Smooth muscle cell (in vitro differentiated cells): Measurements from ENCODE around the gene ATG101. TPM values are rescaled to one million over a fixed set of nuclear protein-coding genes. Genes with fewer than 3 reads are reported as not detected.

Experiments used
- DNase-seq: peaks from one replicate; lab custom pipeline; 2025; ENCODE audit not compliant: unreplicated experiment; lab: John Stamatoyannopoulos, UW
- H2AFZ ChIP-seq: fragments of 200-600 bp; sonication (generic); 2 replicates; pipeline ENCODE4 v1.6.0; 2016; ENCODE audit warnings: antibody characterized with exemption, low read depth, mild to moderate bottlenecking
- H3F3A ChIP-seq: fragments of 200-600 bp; sonication (generic); 2 replicates; pipeline ENCODE4 v1.6.0; 2017; ENCODE audit warnings: antibody characterized with exemption, low read depth
- H3K27ac ChIP-seq: fragments of 200-600 bp; sonication (generic); 2 replicates; pipeline ENCODE4 v1.5.1; 2016; ENCODE audit warnings: low read depth, mild to moderate bottlenecking
- H3K27me3 ChIP-seq: fragments of 200-600 bp; sonication (generic); 2 replicates; pipeline ENCODE4 v1.6.1; 2016; ENCODE audit warnings: low read depth, mild to moderate bottlenecking
- H3K36me3 ChIP-seq: fragments of 200-600 bp; sonication (generic); 2 replicates; pipeline ENCODE4 v1.5.1; 2016; ENCODE audit warnings: low read depth
- H3K4me1 ChIP-seq: fragments of 200-600 bp; sonication (generic); 2 replicates; pipeline ENCODE4 v1.5.1; 2016; ENCODE audit warnings: low read depth
- H3K4me2 ChIP-seq: fragments of 200-600 bp; sonication (generic); 2 replicates; pipeline ENCODE4 v1.6.0; 2016; ENCODE audit warnings: mild to moderate bottlenecking
- H3K4me3 ChIP-seq: fragments of 200-600 bp; sonication (generic); 2 replicates; pipeline ENCODE4 v1.5.1; 2016; ENCODE audit warnings: mild to moderate bottlenecking
- H3K79me2 ChIP-seq: fragments of 200-600 bp; sonication (generic); 2 replicates; pipeline ENCODE4 v1.6.0; 2016; ENCODE audit warnings: low read depth, mild to moderate bottlenecking
- H3K9ac ChIP-seq: fragments of 200-600 bp; sonication (generic); 2 replicates; pipeline ENCODE4 v1.6.0; 2016; ENCODE audit warnings: low read depth
- H3K9me3 ChIP-seq: fragments of 200-600 bp; sonication (generic); replicated peaks from 2 replicates; pipeline ENCODE4 v1.5.1; 2016; ENCODE audit warnings: low read depth
- H4K20me1 ChIP-seq: fragments of 200-600 bp; sonication (generic); 2 replicates; pipeline ENCODE4 v1.6.0; 2016; ENCODE audit warnings: low read depth
- CTCF ChIP-seq: fragments of 200-600 bp; sonication (generic); IDR thresholded peaks from 2 replicates; pipeline ENCODE4 v1.5.1; 2017; ENCODE audit warnings: borderline replicate concordance, mild to moderate bottlenecking, antibody characterized with exemption; ENCODE audit not compliant: insufficient read depth, poor library complexity, severe bottlenecking
- WGBS: methylation state at CpG from one replicate; pipeline ENCODE4 v1.1.7; 2016; ENCODE audit warnings: low lambda C conversion rate; 5-methylcytosine and 5-hydroxymethylcytosine counted together
- polyA plus RNA-seq: library from polyadenylated mRNA; unstranded; fragments of >200 nt; fragmentation: Nextera tagmentation; extraction: Ambion mirVana; gene quantifications from 2 replicates; pipeline ENCODE4 v1.2.1, GENCODE V29; 2016
- total RNA-seq: library from RNA; depleted of rRNA; stranded (reverse); fragments of >200 nt; gene quantifications from 2 replicates; pipeline ENCODE4 v1.2.3, GENCODE V29; 2014

ATG101 gene
- total and polyA plus RNA-seq, 2 experiments from 2014 or later: 73.4 to 114 TPM

- Histone ChIP-seq H3K27ac (no peak overlapping the region), H3K9me3 (no peaks in the 10 kb centered on the region), H3K36me3 (no peaks in the 10 kb centered on the region), H3K79me2 (peaks cover 28% of the 10 kb centered on the region), H3K4me2 (no peak overlapping the region), H3K4me1 (no peaks in the 10 kb centered on the region), H3K27me3 (no peaks in the 10 kb centered on the region), H3K9ac (no peak overlapping the region), H2AFZ (no peak overlapping the region), H3F3A (no peaks in the 10 kb centered on the region), H3K4me3 (no peak overlapping the region), H4K20me1 (peaks cover 73% of the 10 kb centered on the region)
- DNase-seq: no peak
- TF ChIP-seq CTCF: no peak
- 92% methylated on average over 3 of the region's 3 CpGs for WGBS
Measured at GRCh38 chr12:52078276-52078675, 8.5 kb downstream of the ATG101 start.

DNA sequence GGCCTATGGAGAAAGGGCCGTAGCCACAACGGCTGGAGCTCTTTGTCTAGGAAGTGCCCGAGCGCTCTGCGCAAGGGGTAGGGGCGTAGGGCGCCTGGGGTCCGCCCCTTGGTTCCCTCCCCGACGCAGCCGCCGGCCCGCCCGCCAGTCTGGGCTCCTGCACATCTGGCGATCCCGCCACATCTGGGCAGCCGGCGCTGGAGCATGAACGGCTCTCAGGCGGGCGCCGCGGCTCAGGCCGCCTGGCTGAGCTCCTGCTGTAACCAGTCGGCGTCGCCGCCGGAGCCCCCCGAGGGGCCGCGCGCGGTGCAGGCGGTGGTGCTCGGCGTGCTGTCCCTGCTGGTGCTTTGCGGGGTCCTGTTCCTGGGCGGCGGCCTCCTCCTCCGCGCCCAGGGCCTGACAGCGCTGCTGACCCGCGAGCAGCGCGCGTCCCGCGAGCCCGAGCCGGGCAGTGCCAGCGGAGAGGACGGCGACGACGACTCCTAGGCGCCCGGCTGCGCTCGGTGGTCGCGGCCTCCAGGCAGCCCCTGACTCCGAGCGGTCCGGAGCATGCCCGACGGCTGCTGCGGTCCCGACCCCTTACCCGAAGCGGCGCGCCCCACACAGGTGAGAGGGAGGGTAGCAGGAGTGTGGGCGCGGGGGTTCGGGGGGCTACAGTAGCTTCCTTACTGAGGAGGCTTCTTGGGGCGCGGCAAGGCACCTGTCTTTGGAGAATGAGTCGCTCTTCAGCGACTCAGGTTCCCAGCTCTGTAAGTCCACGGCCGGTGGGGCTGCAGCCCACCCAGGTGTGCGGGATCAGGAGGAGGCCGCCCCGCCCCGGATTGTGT lies 10.0 kb downstream of the ATG101 start, which contains the start of gene SMIM41:
Gene SMIM41, plus strand, starts transcription at position 129 of the 827 bp plus-strand sequence. Its CDS starts 76 bp downstream, at position 205.
- H3K4me3 ChIP-seq: no peak within 1 kb of the TSS
- H3K36me3 ChIP-seq: no peaks in the 10 kb centered on the region
- H3K9ac ChIP-seq: no peak within 1 kb of the TSS
- H3F3A ChIP-seq: no peaks in the 10 kb centered on the region
- no peaks in the 10 kb centered on the region for H3K27me3 ChIP-seq
- no peak within 1 kb of the TSS for H2AFZ ChIP-seq
- peaks cover 17% of the 10 kb centered on the region for H3K79me2 ChIP-seq
- H3K27ac ChIP-seq: no peak within 1 kb of the TSS
- H3K4me1 ChIP-seq: no peaks in the 10 kb centered on the region
- no peak for TF ChIP-seq CTCF
- no peaks in the 10 kb centered on the region for H3K9me3 ChIP-seq
- DNase-seq: no peak
- peaks cover 58% of the 10 kb centered on the region for H4K20me1 ChIP-seq
- 93% methylated on average over 52 of the region's 87 CpGs for WGBS
- H3K4me2 ChIP-seq: no peak within 1 kb of the TSS

DNA sequence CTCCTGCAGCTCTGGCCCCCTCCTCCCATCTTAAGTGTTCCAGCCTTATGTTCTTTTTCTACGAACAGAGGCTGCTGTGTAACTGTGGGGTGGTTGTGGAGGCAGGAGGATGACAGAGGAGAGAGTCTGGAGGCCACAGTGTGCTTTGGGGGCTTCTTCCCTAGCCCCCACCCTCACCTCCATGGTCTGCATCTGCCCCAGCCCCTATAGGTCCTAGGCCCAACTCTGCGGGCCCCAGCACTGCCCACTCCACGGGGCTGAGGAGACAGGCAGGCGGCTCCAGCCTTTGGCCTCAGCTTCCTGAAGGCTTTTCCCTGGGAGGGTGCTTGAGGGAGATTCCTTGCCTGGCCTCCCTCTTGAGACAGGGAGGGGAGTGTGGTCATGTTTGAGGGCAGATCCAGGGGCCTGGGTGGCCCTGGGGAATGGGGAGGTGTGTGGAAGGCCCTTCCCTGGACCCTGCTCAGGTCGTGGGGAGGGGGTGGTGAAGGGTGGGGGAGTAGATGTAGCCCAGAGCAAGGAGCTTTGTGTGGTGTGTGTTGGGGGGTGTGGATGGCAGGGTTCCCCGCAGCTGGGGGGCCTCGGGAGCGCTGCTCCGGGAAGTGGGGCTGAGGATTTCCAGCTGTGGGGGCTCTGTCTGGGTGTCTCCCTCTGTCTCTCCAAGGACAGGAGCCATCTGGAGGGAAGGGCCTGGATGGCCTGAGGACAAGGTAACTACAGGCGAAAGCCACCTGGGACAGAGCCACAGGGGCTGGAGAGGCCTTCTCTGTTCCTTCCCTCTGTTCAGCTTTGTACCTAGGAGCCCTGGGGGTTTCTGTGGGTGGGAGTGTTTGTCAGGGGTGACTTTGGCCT lies 10.8 kb downstream of the ATG101 start:
- H3K27ac ChIP-seq: no peak overlapping the region
- no peaks in the 10 kb centered on the region for H3F3A ChIP-seq
- TF ChIP-seq CTCF: no peak
- H3K4me3 ChIP-seq: no peak overlapping the region
- no peaks in the 10 kb centered on the region for H3K27me3 ChIP-seq
- peaks cover 8% of the 10 kb centered on the region for H3K79me2 ChIP-seq
- no peaks in the 10 kb centered on the region for H3K4me1 ChIP-seq
- H3K9ac ChIP-seq: no peak overlapping the region
- WGBS: 87% methylated on average over 10 of the region's 10 CpGs
- H4K20me1 ChIP-seq: peaks cover 50% of the 10 kb centered on the region
- H3K4me2 ChIP-seq: no peak overlapping the region
- no peaks in the 10 kb centered on the region for H3K9me3 ChIP-seq
- H3K36me3 ChIP-seq: no peaks in the 10 kb centered on the region
- no peak for DNase-seq
- H2AFZ ChIP-seq: no peak overlapping the region
